GM23338 (cell line): ENCODE data around the gene MLLT10. TPM values are rescaled to one million over a fixed set of nuclear protein-coding genes. Genes with fewer than 3 reads are reported as not detected.
"Not testable (repeated sequence)": the region's sequence is repeated elsewhere in the genome, so short reads cannot be mapped to it uniquely, and the experiment has no call there.

ENCODE experiments used
- ATAC-seq: fragments of 200-7000 bp; cut with Tn5 transposase; 3 replicates; pipeline ENCODE4 v1.9.1; 2020
- DNase-seq: peaks from one replicate; pipeline ENCODE4 v3.0.0-alpha.2; 2015; ENCODE audit warnings: low spot score
- H2AFZ ChIP-seq: fragments of 200-600 bp; sonication (generic); 2 replicates; pipeline ENCODE4 v1.8.0; 2016; ENCODE audit warnings: antibody characterized with exemption, mild to moderate bottlenecking, moderate library complexity
- H3F3A ChIP-seq: fragments of 200-600 bp; sonication (generic); replicated peaks from 2 replicates; pipeline ENCODE4 v1.8.0; 2017; ENCODE audit warnings: antibody characterized with exemption, mixed run types, low read depth
- H3K27ac ChIP-seq: fragments of 200-600 bp; sonication (generic); 2 replicates; pipeline ENCODE4 v1.6.1; 2016; ENCODE audit warnings: low read depth
- H3K27me3 ChIP-seq: fragments of 200-600 bp; sonication (generic); 2 replicates; pipeline ENCODE4 v1.8.0; 2016; ENCODE audit warnings: mild to moderate bottlenecking, mixed run types, moderate library complexity; ENCODE audit not compliant: insufficient read depth
- H3K36me3 ChIP-seq: fragments of 200-600 bp; sonication (generic); 2 replicates; pipeline ENCODE4 v1.8.0; 2016; ENCODE audit warnings: mild to moderate bottlenecking; ENCODE audit not compliant: insufficient read depth
- H3K4me1 ChIP-seq: fragments of 200-600 bp; sonication (generic); 2 replicates; pipeline ENCODE4 v1.8.0; 2016; ENCODE audit warnings: mild to moderate bottlenecking, moderate library complexity; ENCODE audit not compliant: insufficient read depth
- H3K4me2 ChIP-seq: fragments of 200-600 bp; sonication (generic); 2 replicates; pipeline ENCODE4 v1.7.1; 2017; ENCODE audit warnings: mixed run types
- H3K4me3 ChIP-seq: fragments of 200-600 bp; sonication (generic); 2 replicates; pipeline ENCODE4 v1.6.1; 2016; ENCODE audit warnings: mixed run types
- H3K79me2 ChIP-seq: fragments of 200-600 bp; sonication (generic); replicated peaks from 2 replicates; pipeline ENCODE4 v1.8.0; 2017; ENCODE audit warnings: mild to moderate bottlenecking; ENCODE audit not compliant: insufficient read depth
- H3K9me2 ChIP-seq: fragments of 200-600 bp; sonication (generic); 2 replicates; pipeline ENCODE4 v1.8.0; 2017; ENCODE audit not compliant: insufficient read depth
- H4K20me1 ChIP-seq: fragments of 200-600 bp; sonication (generic); replicated peaks from 2 replicates; pipeline ENCODE4 v1.8.0; 2017; ENCODE audit warnings: mild to moderate bottlenecking; ENCODE audit not compliant: insufficient read depth
- H3K27ac Mint-ChIP-seq: 2 replicates; pipeline ENCODE4 v1.8.0; 2020; ENCODE audit warnings: inconsistent platforms, mild to moderate bottlenecking, moderate library complexity, mixed read lengths
- H3K27me3 Mint-ChIP-seq: 3 replicates; pipeline ENCODE4 v1.8.0; 2022; ENCODE audit warnings: low read depth, mild to moderate bottlenecking, moderate library complexity, mixed read lengths, inconsistent platforms; ENCODE audit not compliant: insufficient read depth, poor library complexity
- H3K36me3 Mint-ChIP-seq: 3 replicates; pipeline ENCODE4 v1.8.0; 2021; ENCODE audit warnings: low read depth, mild to moderate bottlenecking, inconsistent platforms, moderate library complexity, mixed read lengths
- H3K4me1 Mint-ChIP-seq: 3 replicates; pipeline ENCODE4 v1.8.0; 2020; ENCODE audit warnings: mild to moderate bottlenecking, inconsistent platforms, mixed read lengths
- H3K4me3 Mint-ChIP-seq: 3 replicates; pipeline ENCODE4 v1.8.0; 2021; ENCODE audit warnings: moderate library complexity, mild to moderate bottlenecking, inconsistent platforms, mixed read lengths
- H3K9me3 Mint-ChIP-seq: 3 replicates; pipeline ENCODE4 v1.8.0; 2020; ENCODE audit warnings: moderate library complexity, mild to moderate bottlenecking, inconsistent platforms, mixed read lengths
- CREB1 ChIP-seq: fragments of 250-450 bp; sonication (Bioruptor Pico); IDR thresholded peaks from 2 replicates; pipeline ENCODE4 v1.5.0; 2020; ENCODE audit warnings: low read depth, mild to moderate bottlenecking, moderate library complexity
- EZH2 ChIP-seq: fragments of 200-600 bp; sonication (generic); IDR thresholded peaks from one replicate; pipeline ENCODE4 v1.8.0; 2017; ENCODE audit warnings: antibody characterized with exemption, mild to moderate bottlenecking, low read depth; ENCODE audit not compliant: unreplicated experiment
- JUNB ChIP-seq: IDR thresholded peaks from one replicate; pipeline ENCODE4 v1.6.1; 2016; ENCODE audit warnings: antibody characterized with exemption; ENCODE audit not compliant: unreplicated experiment
- POLR2AphosphoS5 ChIP-seq: IDR thresholded peaks from 2 replicates; pipeline ENCODE4 v1.6.1; 2016; ENCODE audit warnings: antibody characterized with exemption, low read depth
- STAT1 ChIP-seq: IDR thresholded peaks from one replicate; pipeline ENCODE4 v1.6.1; 2016; ENCODE audit warnings: antibody characterized with exemption; ENCODE audit not compliant: unreplicated experiment
- ZNF114 ChIP-seq: fragments of 250-450 bp; sonication (Bioruptor Pico); IDR thresholded peaks from 2 replicates; pipeline ENCODE4 v1.5.0; 2020; ENCODE audit warnings: mild to moderate bottlenecking, moderate library complexity
- ZNF331 ChIP-seq: fragments of 250-450 bp; sonication (Bioruptor Pico); IDR thresholded peaks from 2 replicates; pipeline ENCODE4 v1.5.0; 2020; ENCODE audit warnings: low read depth, mild to moderate bottlenecking, moderate library complexity
- polyA plus RNA-seq: library from polyadenylated mRNA; unstranded; fragments of >200 nt; fragmentation: Nextera tagmentation; extraction: Ambion mirVana; gene quantifications from 2 replicates; pipeline ENCODE4 v1.2.1, GENCODE V29; 2016
- total RNA-seq: library from RNA; depleted of rRNA; stranded (reverse); fragments of >200 nt; shearing (Covaris generic); gene quantifications from 2 replicates; pipeline ENCODE4 v1.2.3, GENCODE V29; 2014
- TF ChIP-seq, protein P1 (sequence below): IDR thresholded peaks from 2 replicates; pipeline ENCODE4 v1.6.1; 2016; ENCODE audit warnings: antibody characterized with exemption
- TF ChIP-seq, protein P2 (sequence below), 2 experiments: fragments of 200-600 bp in 1 of 2; sonication (generic) in 1 of 2; conservative IDR thresholded peaks; 2 replicates each; pipeline versions ENCODE4 v1.5.1 to v1.6.1; 2016 to 2017; ENCODE audit warnings: antibody characterized with exemption in 2 of 2, low read depth in 2 of 2, mild to moderate bottlenecking in 2 of 2, moderate library complexity in 1 of 2
- TF ChIP-seq, protein P3 (sequence below): fragments of 250-450 bp; sonication (Bioruptor Pico); IDR thresholded peaks from 2 replicates; pipeline ENCODE4 v1.5.0; 2020; ENCODE audit warnings: mild to moderate bottlenecking, moderate library complexity

The MLLT10 gene
- total and polyA plus RNA-seq, 2 experiments from 2014 or later: 28.8 to 55.4 TPM

DNA sequence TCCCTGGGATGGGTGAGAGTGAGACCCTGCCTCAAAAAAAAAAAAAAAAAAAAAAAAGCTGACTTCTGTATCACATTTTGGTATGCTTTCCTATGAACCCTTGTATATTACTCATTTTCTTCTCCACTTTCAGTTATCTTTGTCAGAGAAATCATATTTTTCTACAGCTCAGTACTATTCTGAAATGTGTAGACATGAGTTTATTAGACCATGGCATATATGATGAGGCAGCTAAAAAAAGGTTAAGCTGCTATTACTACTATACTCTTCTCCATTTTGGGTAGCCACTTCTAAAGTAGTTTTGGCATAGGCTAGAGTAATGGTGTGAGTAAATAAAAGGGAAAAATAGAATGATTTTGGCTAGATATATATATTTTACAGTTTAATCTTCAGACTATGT, 53.4 kb downstream of the MLLT10 start (continued):
- TF ChIP-seq STAT1: no peak
- no peak for TF ChIP-seq CREB1 (CRISPR knock-in tag)
- no peak for TF ChIP-seq ZNF114 (CRISPR knock-in tag)
- TF ChIP-seq, protein P1, sequence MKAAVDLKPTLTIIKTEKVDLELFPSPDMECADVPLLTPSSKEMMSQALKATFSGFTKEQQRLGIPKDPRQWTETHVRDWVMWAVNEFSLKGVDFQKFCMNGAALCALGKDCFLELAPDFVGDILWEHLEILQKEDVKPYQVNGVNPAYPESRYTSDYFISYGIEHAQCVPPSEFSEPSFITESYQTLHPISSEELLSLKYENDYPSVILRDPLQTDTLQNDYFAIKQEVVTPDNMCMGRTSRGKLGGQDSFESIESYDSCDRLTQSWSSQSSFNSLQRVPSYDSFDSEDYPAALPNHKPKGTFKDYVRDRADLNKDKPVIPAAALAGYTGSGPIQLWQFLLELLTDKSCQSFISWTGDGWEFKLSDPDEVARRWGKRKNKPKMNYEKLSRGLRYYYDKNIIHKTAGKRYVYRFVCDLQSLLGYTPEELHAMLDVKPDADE: no peak
- TF ChIP-seq, protein P2, sequence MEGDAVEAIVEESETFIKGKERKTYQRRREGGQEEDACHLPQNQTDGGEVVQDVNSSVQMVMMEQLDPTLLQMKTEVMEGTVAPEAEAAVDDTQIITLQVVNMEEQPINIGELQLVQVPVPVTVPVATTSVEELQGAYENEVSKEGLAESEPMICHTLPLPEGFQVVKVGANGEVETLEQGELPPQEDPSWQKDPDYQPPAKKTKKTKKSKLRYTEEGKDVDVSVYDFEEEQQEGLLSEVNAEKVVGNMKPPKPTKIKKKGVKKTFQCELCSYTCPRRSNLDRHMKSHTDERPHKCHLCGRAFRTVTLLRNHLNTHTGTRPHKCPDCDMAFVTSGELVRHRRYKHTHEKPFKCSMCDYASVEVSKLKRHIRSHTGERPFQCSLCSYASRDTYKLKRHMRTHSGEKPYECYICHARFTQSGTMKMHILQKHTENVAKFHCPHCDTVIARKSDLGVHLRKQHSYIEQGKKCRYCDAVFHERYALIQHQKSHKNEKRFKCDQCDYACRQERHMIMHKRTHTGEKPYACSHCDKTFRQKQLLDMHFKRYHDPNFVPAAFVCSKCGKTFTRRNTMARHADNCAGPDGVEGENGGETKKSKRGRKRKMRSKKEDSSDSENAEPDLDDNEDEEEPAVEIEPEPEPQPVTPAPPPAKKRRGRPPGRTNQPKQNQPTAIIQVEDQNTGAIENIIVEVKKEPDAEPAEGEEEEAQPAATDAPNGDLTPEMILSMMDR (conservative IDR thresholded peaks at IDR 0.05; ENCODE audit: low read depth in 2 of 2): no peak

DNA sequence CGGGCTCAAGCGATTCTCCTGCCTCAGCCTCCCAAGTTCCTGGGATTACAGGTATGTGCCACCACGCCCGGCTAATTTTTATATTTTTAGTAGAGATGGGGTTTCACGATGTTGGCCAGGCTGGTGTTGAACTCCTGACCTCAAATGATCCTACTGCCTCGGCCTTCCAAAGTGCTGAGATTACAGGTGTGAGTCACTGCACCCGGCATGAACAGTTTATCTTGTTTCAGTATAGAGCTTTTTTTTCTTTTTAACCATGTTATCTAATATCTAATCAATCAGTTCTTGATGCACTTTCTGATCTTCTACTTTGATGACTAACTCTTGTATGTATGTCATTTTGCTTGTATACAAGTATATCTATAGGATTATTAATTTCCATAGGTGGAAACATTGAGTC, 54.1 kb downstream of the MLLT10 start:
- H3K27me3 Mint-ChIP-seq, H2AFZ ChIP-seq, ATAC-seq, H3K4me1 Mint-ChIP-seq, H3K9me3 Mint-ChIP-seq, H3K27ac ChIP-seq, DNase-seq, H3K4me3 Mint-ChIP-seq, H3F3A ChIP-seq, H3K9me2 ChIP-seq, H3K4me2 ChIP-seq, H3K36me3 ChIP-seq, H3K4me3 ChIP-seq, H3K27me3 ChIP-seq, H3K27ac Mint-ChIP-seq, H3K4me1 ChIP-seq, H4K20me1 ChIP-seq: not testable (repeated sequence)
- H3K36me3 Mint-ChIP-seq: peaks cover 63% of the 10 kb centered on the region
- H3K79me2 ChIP-seq: peaks cover 96% of the 10 kb centered on the region

DNA sequence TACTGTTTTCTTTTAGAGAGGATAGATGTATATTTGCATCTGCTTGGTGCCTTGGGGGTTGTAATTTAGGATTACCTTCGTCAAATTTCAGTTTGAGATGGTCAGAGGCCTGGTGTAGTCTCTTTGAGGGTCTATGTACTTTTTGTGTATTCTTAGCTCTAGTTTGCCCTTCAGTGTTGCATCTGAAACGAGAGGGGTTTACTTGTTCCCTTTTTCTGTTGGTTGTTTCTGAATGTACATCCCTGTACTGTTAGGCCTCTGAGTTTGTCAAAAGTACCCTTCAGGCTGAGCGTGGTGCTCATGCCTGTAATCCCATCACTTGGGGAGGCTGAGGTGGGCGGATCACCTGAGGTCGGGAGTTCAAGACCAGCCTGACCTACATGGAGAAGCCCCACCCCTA, 60.0 kb downstream of the MLLT10 start:
- Mint-ChIP-seq H3K4me3 (no peak overlapping the region), H3K27me3 (no peaks in the 10 kb centered on the region), H3K9me3 (no peaks in the 10 kb centered on the region), H3K27ac (peak overlapping the region; percentile 22; the same call in 1 of the 2 replicates), H3K4me1 (peaks cover 3% of the 10 kb centered on the region; the same call in 2 of the 3 replicates), H3K36me3 (peaks cover 30% of the 10 kb centered on the region; the same call in 2 of the 3 replicates)
- no peak overlapping the region for H3K27ac ChIP-seq
- no peak overlapping the region for H2AFZ ChIP-seq
- H3K4me2 ChIP-seq: no peak overlapping the region
- H3K9me2 ChIP-seq: no peaks in the 10 kb centered on the region
- 0 out of 2 replicates have a peak, but pooled peaks cover 5% of the 10 kb centered on the region for H3K4me1 ChIP-seq
- no peak for ATAC-seq
- peaks cover 96% of the 10 kb centered on the region for H3K79me2 ChIP-seq
- no peak for DNase-seq
- H3F3A ChIP-seq: peaks cover 6% of the 10 kb centered on the region
- H3K36me3 ChIP-seq: no peaks in the 10 kb centered on the region
- peaks cover 3% of the 10 kb centered on the region; the same call in 1 of the 2 replicates for H4K20me1 ChIP-seq
- H3K27me3 ChIP-seq: no peaks in the 10 kb centered on the region
- H3K4me3 ChIP-seq: no peak overlapping the region
- no peak for TF ChIP-seq EZH2
- TF ChIP-seq ZNF331 (CRISPR knock-in tag): no peak
- TF ChIP-seq, protein P1: no peak
- TF ChIP-seq POLR2AphosphoS5: no peak
- TF ChIP-seq, protein P3, sequence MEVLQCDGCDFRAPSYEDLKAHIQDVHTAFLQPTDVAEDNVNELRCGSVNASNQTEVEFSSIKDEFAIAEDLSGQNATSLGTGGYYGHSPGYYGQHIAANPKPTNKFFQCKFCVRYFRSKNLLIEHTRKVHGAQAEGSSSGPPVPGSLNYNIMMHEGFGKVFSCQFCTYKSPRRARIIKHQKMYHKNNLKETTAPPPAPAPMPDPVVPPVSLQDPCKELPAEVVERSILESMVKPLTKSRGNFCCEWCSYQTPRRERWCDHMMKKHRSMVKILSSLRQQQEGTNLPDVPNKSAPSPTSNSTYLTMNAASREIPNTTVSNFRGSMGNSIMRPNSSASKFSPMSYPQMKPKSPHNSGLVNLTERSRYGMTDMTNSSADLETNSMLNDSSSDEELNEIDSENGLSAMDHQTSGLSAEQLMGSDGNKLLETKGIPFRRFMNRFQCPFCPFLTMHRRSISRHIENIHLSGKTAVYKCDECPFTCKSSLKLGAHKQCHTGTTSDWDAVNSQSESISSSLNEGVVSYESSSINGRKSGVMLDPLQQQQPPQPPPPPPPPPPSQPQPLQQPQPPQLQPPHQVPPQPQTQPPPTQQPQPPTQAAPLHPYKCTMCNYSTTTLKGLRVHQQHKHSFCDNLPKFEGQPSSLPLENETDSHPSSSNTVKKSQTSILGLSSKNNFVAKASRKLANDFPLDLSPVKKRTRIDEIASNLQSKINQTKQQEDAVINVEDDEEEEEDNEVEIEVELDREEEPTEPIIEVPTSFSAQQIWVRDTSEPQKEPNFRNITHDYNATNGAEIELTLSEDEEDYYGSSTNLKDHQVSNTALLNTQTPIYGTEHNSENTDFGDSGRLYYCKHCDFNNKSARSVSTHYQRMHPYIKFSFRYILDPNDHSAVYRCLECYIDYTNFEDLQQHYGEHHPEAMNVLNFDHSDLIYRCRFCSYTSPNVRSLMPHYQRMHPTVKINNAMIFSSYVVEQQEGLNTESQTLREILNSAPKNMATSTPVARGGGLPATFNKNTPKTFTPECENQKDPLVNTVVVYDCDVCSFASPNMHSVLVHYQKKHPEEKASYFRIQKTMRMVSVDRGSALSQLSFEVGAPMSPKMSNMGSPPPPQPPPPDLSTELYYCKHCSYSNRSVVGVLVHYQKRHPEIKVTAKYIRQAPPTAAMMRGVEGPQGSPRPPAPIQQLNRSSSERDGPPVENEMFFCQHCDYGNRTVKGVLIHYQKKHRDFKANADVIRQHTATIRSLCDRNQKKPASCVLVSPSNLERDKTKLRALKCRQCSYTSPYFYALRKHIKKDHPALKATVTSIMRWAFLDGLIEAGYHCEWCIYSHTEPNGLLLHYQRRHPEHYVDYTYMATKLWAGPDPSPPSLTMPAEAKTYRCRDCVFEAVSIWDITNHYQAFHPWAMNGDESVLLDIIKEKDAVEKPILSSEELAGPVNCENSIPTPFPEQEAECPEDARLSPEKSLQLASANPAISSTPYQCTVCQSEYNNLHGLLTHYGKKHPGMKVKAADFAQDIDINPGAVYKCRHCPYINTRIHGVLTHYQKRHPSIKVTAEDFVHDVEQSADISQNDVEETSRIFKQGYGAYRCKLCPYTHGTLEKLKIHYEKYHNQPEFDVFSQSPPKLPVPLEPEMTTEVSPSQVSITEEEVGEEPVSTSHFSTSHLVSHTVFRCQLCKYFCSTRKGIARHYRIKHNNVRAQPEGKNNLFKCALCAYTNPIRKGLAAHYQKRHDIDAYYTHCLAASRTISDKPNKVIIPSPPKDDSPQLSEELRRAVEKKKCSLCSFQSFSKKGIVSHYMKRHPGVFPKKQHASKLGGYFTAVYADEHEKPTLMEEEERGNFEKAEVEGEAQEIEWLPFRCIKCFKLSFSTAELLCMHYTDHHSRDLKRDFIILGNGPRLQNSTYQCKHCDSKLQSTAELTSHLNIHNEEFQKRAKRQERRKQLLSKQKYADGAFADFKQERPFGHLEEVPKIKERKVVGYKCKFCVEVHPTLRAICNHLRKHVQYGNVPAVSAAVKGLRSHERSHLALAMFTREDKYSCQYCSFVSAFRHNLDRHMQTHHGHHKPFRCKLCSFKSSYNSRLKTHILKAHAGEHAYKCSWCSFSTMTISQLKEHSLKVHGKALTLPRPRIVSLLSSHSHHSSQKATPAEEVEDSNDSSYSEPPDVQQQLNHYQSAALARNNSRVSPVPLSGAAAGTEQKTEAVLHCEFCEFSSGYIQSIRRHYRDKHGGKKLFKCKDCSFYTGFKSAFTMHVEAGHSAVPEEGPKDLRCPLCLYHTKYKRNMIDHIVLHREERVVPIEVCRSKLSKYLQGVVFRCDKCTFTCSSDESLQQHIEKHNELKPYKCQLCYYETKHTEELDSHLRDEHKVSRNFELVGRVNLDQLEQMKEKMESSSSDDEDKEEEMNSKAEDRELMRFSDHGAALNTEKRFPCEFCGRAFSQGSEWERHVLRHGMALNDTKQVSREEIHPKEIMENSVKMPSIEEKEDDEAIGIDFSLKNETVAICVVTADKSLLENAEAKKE (CRISPR knock-in tag): no peak
- no peak for TF ChIP-seq JUNB
- no peak for TF ChIP-seq CREB1 (CRISPR knock-in tag)
